Measurements from ENCODE around the gene ANKRD23. TPM values are rescaled to one million over a fixed set of nuclear protein-coding genes. Genes with fewer than 3 reads are reported as not detected.

ANKRD23 gene
- total RNA-seq, 1 donor = 1.3 TPM

GRCh38 chr2:96841701-96842495 is 1.9 kb downstream of the ANKRD23 start:
- no peak for TF ChIP-seq CTCF (IDR thresholded peaks at IDR 0.05; ENCODE audit: insufficient read depth, low read depth, low read length)
- DNase-seq (ENCODE audit: low read depth) = no peak
- no peak overlapping the region for H3K4me3 ChIP-seq (ENCODE audit: low read depth, low read length)

GRCh38 chr2:96839875-96840850 is 3.7 kb downstream of the ANKRD23 start:
- DNase-seq (ENCODE audit: low read depth) = no peak
- H3K4me3 ChIP-seq (ENCODE audit: low read depth, low read length) = no peak overlapping the region
- TF ChIP-seq CTCF (IDR thresholded peaks at IDR 0.05; ENCODE audit: insufficient read depth, low read depth, low read length) = no peak

- no peak overlapping the region for H3K4me3 ChIP-seq (ENCODE audit: low read depth, low read length)
- DNase-seq (ENCODE audit: low read depth) = no peak
- no peak for TF ChIP-seq CTCF (IDR thresholded peaks at IDR 0.05; ENCODE audit: insufficient read depth, low read depth, low read length)
Observed at GRCh38 chr2:96839293-96839874, 4.4 kb downstream of the ANKRD23 start.

DNA sequence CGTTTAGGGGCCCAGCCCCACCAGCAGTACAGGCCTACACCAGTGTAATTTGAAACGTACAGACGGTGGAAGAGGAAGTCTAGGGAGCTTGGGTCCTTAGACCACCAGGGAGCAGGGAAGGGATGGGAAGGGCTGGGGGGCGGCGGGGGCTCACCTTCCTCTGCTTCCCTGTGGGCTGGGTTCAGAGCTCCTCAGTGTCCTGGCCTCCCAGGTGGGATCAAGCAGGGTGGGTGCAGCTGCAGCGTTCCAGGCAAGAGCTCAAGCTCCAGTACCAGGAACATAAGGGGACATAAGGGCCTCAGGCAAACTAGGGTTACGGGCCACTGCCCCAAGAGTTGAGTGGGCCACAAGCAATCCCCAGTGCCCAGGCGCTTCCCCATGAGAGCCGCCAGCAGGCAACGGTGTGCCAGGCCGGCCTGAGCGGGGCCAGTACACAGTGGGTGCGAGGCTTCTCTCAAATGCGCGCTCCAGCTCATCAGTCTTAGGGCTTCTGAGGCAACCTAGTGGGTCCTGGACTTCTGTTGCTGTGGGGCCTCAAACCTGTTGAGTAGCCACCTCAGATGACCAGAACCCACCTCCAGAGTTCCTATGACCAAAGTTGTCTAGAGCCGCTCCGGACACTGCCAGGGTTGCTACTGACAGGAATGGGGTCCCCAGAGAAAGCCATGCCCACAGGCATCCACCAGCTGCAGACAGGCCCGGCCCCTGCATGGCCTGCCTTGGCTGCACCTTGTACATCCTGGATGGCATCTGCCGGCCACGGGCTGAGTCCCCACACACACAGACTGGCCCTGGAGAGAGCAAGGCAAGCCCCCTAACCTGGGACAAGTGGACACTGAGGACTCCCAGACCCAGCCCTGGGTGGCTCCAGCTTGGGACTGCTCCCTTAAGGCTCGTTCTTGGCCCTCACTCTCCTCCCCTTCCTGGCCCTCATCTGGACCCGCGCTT is 5.2 kb downstream of the ANKRD23 start:
- TF ChIP-seq CTCF (IDR thresholded peaks at IDR 0.05; ENCODE audit: insufficient read depth, low read depth, low read length) = no peak
- no peak for DNase-seq (ENCODE audit: low read depth)
- no peak overlapping the region for H3K4me3 ChIP-seq (ENCODE audit: low read depth, low read length)

DNA sequence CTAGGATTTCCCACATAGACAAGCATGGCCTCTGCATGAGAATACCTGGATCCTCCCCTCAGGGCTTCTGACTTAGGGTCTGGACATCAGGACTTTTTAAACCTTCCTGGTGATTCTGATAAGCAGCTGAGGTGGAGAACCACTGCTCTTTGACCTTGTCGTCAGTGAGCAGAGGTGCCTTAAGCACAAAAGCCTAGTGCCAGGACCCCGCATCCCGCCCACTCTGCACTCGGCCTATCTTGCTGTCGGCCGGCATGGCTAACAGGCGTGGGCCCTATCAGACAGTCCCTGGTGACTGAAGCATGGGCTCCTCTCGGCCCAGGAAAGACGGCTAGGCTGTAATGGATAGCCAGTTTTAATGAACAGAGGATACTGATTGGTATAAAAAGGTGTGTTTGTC is 6.2 kb downstream of the ANKRD23 start:
- no peak overlapping the region for H3K4me3 ChIP-seq (ENCODE audit: low read depth, low read length)
- TF ChIP-seq CTCF (IDR thresholded peaks at IDR 0.05; ENCODE audit: insufficient read depth, low read depth, low read length) = no peak
- DNase-seq (ENCODE audit: low read depth) = no peak

- H3K4me3 ChIP-seq (ENCODE audit: low read depth, low read length) = no peak overlapping the region
- no peak for DNase-seq (ENCODE audit: low read depth)
- TF ChIP-seq CTCF (IDR thresholded peaks at IDR 0.05; ENCODE audit: insufficient read depth, low read depth, low read length) = no peak
Observed at GRCh38 chr2:96835830-96836229, 8.0 kb downstream of the ANKRD23 start.

Measured in fibroblast of villous mesenchyme (primary cell).